ENCODE results near the gene SMYD2.

DNA sequence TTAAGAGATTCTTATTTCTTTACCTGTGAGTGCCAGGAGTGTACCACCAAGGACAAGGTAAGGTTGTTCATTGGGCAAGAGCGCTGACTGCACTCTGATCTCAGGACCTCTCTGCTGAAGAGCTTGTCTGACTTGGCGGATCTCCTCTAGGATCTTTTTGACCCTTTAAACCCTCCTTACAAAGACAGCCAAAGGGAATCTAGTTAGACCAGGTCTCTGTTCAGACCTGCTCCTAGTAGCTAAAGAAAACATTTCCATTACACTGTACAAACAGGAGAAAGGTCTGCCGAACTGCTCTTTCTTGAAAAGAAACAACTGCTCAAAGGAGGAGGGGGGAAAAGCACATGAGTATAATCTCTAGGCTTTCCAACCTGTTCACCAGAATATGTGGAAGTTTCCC lies 49.3 kb downstream of the SMYD2 start:
- TF ChIP-seq, protein P1, sequence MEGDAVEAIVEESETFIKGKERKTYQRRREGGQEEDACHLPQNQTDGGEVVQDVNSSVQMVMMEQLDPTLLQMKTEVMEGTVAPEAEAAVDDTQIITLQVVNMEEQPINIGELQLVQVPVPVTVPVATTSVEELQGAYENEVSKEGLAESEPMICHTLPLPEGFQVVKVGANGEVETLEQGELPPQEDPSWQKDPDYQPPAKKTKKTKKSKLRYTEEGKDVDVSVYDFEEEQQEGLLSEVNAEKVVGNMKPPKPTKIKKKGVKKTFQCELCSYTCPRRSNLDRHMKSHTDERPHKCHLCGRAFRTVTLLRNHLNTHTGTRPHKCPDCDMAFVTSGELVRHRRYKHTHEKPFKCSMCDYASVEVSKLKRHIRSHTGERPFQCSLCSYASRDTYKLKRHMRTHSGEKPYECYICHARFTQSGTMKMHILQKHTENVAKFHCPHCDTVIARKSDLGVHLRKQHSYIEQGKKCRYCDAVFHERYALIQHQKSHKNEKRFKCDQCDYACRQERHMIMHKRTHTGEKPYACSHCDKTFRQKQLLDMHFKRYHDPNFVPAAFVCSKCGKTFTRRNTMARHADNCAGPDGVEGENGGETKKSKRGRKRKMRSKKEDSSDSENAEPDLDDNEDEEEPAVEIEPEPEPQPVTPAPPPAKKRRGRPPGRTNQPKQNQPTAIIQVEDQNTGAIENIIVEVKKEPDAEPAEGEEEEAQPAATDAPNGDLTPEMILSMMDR (conservative IDR thresholded peaks at IDR 0.05; ENCODE audit: low read depth in 2 of 2), result no peak
- TF ChIP-seq EZH2 (IDR thresholded peaks at IDR 0.05; ENCODE audit: low read depth, unreplicated experiment), result no peak
- TF ChIP-seq ZNF331 (CRISPR knock-in tag; IDR thresholded peaks at IDR 0.05; ENCODE audit: low read depth), result no peak
- no peak for TF ChIP-seq CREB1 (CRISPR knock-in tag; IDR thresholded peaks at IDR 0.05; ENCODE audit: low read depth)
- TF ChIP-seq, protein P2, sequence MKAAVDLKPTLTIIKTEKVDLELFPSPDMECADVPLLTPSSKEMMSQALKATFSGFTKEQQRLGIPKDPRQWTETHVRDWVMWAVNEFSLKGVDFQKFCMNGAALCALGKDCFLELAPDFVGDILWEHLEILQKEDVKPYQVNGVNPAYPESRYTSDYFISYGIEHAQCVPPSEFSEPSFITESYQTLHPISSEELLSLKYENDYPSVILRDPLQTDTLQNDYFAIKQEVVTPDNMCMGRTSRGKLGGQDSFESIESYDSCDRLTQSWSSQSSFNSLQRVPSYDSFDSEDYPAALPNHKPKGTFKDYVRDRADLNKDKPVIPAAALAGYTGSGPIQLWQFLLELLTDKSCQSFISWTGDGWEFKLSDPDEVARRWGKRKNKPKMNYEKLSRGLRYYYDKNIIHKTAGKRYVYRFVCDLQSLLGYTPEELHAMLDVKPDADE (IDR thresholded peaks at IDR 0.05), result no peak
- no peak for TF ChIP-seq STAT1 (IDR thresholded peaks at IDR 0.05; ENCODE audit: unreplicated experiment)
- TF ChIP-seq, protein P3, sequence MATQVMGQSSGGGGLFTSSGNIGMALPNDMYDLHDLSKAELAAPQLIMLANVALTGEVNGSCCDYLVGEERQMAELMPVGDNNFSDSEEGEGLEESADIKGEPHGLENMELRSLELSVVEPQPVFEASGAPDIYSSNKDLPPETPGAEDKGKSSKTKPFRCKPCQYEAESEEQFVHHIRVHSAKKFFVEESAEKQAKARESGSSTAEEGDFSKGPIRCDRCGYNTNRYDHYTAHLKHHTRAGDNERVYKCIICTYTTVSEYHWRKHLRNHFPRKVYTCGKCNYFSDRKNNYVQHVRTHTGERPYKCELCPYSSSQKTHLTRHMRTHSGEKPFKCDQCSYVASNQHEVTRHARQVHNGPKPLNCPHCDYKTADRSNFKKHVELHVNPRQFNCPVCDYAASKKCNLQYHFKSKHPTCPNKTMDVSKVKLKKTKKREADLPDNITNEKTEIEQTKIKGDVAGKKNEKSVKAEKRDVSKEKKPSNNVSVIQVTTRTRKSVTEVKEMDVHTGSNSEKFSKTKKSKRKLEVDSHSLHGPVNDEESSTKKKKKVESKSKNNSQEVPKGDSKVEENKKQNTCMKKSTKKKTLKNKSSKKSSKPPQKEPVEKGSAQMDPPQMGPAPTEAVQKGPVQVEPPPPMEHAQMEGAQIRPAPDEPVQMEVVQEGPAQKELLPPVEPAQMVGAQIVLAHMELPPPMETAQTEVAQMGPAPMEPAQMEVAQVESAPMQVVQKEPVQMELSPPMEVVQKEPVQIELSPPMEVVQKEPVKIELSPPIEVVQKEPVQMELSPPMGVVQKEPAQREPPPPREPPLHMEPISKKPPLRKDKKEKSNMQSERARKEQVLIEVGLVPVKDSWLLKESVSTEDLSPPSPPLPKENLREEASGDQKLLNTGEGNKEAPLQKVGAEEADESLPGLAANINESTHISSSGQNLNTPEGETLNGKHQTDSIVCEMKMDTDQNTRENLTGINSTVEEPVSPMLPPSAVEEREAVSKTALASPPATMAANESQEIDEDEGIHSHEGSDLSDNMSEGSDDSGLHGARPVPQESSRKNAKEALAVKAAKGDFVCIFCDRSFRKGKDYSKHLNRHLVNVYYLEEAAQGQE (IDR thresholded peaks at IDR 0.05; ENCODE audit: unreplicated experiment), result no peak

All from GM23338 (cell line).